GM18867 (cell line): ENCODE measurements around the gene GSTA5.
A peak's percentile ranks its signal among the peaks of the same experiment; 100 is the strongest.
"Not testable (repeated sequence)": the region's sequence is repeated elsewhere in the genome, so short reads cannot be mapped to it uniquely, and the experiment has no call there.

ENCODE experiments used
- ATAC-seq: cut with Tn5 transposase; IDR thresholded peaks from one replicate; pipeline ENCODE4 v1.9.1; 2021; ENCODE audit warnings: mild to moderate bottlenecking, moderate library complexity; ENCODE audit not compliant: unreplicated experiment

Gene GSTA5

GRCh38 chr6:52839124-52840055 lies 1.2 kb downstream of the GSTA5 start:
- ATAC-seq, result peak; percentile 77

GRCh38 chr6:52834481-52834880 lies 6.1 kb downstream of the GSTA5 start:
- ATAC-seq, result no peak

- not testable (repeated sequence) for ATAC-seq
Measured at GRCh38 chr6:52830869-52831268, 9.7 kb downstream of the GSTA5 start.

GRCh38 chr6:52829046-52829817 lies 11.4 kb downstream of the GSTA5 start:
- no peak for ATAC-seq

- ATAC-seq, result not testable (repeated sequence)
Measured at GRCh38 chr6:52828621-52829020, 12.0 kb downstream of the GSTA5 start.

- ATAC-seq, result not testable (repeated sequence)
Measured at GRCh38 chr6:52827073-52827783, 13.4 kb downstream of the GSTA5 start.

- no peak for ATAC-seq
Measured at GRCh38 chr6:52826513-52826912, 14.1 kb downstream of the GSTA5 start.

- not testable (repeated sequence) for ATAC-seq
Measured at GRCh38 chr6:52825900-52826459, 14.6 kb downstream of the GSTA5 start.

- not testable (repeated sequence) for ATAC-seq
Measured at GRCh38 chr6:52825270-52825793, 15.3 kb downstream of the GSTA5 start.

GRCh38 chr6:52821842-52822241 lies 18.8 kb downstream of the GSTA5 start:
- no peak for ATAC-seq

- no peak for ATAC-seq
Measured at GRCh38 chr6:52820198-52820597, 20.4 kb downstream of the GSTA5 start.

- peak; percentile 90 for ATAC-seq
Measured at GRCh38 chr6:52815167-52816092, 25.2 kb downstream of the GSTA5 start.

GRCh38 chr6:52814545-52814944 lies 26.1 kb downstream of the GSTA5 start:
- ATAC-seq, result not testable (repeated sequence)

- not testable (repeated sequence) for ATAC-seq
Measured at GRCh38 chr6:52809777-52810176, 30.8 kb downstream of the GSTA5 start.

GRCh38 chr6:52808660-52809059 lies 32.0 kb downstream of the GSTA5 start:
- peak; percentile 44 for ATAC-seq

- ATAC-seq, result not testable (repeated sequence)
Measured at GRCh38 chr6:52803668-52804255, 36.9 kb downstream of the GSTA5 start, which contains the start of gene GSTA1. Gene GSTA1 (minus strand): TSS chr6:52803816. CDS start chr6:52799267, 4,549 bp downstream.

- ATAC-seq, result no peak
Measured at GRCh38 chr6:52802806-52803205, 37.8 kb downstream of the GSTA5 start.

- ATAC-seq, result no peak
Measured at GRCh38 chr6:52801188-52801841, 39.3 kb downstream of the GSTA5 start.
